Small intestine (tissue), 7 donors: ENCODE results near the gene RPP25L. TPM values are rescaled to one million over a fixed set of nuclear protein-coding genes. Genes with fewer than 3 reads are reported as not detected.
A peak's percentile ranks its signal among the peaks of the same experiment; 100 is the strongest.

ENCODE experiments used
- DNase-seq, 2 donors: peaks; one replicate each; pipeline versions ENCODE4 v3.0.0 to v3.0.0-alpha.2; 2013
- FAIRE-seq: peaks from 2 replicates; lab custom pipeline; 2012; peaks lifted over from hg19 to GRCh38; lab: Jason Lieb, UNC
- H3K27ac ChIP-seq, 3 donors: one replicate each; pipeline ENCODE4 v1.5.1; 2013; ENCODE audit warnings: low read length in 2 of 3, mild to moderate bottlenecking in 2 of 3, control low read depth in 1 of 3, inconsistent platforms in 1 of 3, low read depth in 1 of 3, moderate library complexity in 1 of 3
- H3K27me3 ChIP-seq, 3 donors: one replicate each; pipeline ENCODE4 v1.6.1; 2013; ENCODE audit warnings: low read length in 3 of 3, inconsistent platforms in 1 of 3; ENCODE audit not compliant: control insufficient read depth in 3 of 3, insufficient read depth in 3 of 3
- H3K36me3 ChIP-seq, 3 donors: one replicate each; pipeline ENCODE4 v1.6.1; 2013; ENCODE audit warnings: low read length in 3 of 3, inconsistent platforms in 1 of 3, low read depth in 1 of 3, mild to moderate bottlenecking in 1 of 3, moderate library complexity in 1 of 3; ENCODE audit not compliant: control insufficient read depth in 3 of 3, insufficient read depth in 2 of 3
- H3K4me1 ChIP-seq, 3 donors: one replicate each; pipeline ENCODE4 v1.6.1; 2013; ENCODE audit warnings: low read length in 2 of 3, inconsistent platforms in 1 of 3, low read depth in 1 of 3, mild to moderate bottlenecking in 1 of 3, moderate library complexity in 1 of 3; ENCODE audit not compliant: control insufficient read depth in 3 of 3, insufficient read depth in 2 of 3
- H3K4me3 ChIP-seq, 3 donors: one replicate each; pipeline ENCODE4 v1.5.1; 2013; ENCODE audit warnings: low read length in 3 of 3, control low read depth in 1 of 3, inconsistent platforms in 1 of 3, low read depth in 1 of 3, mild to moderate bottlenecking in 1 of 3, moderate library complexity in 1 of 3
- H3K9me3 ChIP-seq, 2 donors: one replicate each; pipeline ENCODE4 v1.6.1; 2013; ENCODE audit warnings: low read depth in 1 of 2, low read length in 1 of 2; ENCODE audit not compliant: control insufficient read depth in 2 of 2, insufficient read depth in 1 of 2
- WGBS, 3 donors: extraction: QIAGEN DNeasy Blood & Tissue Kit; methylation state at CpG; one replicate each; pipeline ENCODE4 v1.1.7; 2013; 5-methylcytosine and 5-hydroxymethylcytosine counted together
- polyA plus RNA-seq, 4 donors: library from polyadenylated mRNA; stranded (reverse) in 3 of 4; unstranded in 1 of 4; fragments of 200-250 nt in 3 of 4; fragments of 120-200 nt in 1 of 4; gene quantifications; one replicate each; pipeline versions ENCODE4 v1.2.1 to v1.2.3, GENCODE V29; 2013
- donor health status: healthy with polysubstance abuse.
- donor health status: control.
- donor health status: control.
- donor health status: Bipolar disorder and iron deficiency.
- donor health status: healthy.

The RPP25L gene
- polyA plus RNA-seq, 4 donors = 41.2 to 93.7 (median 72.4) TPM

- peak overlapping the region in 2 of 3 donors; percentile 16 to 87 for H3K27ac ChIP-seq
- no peaks in the 10 kb centered on the region for H3K27me3 ChIP-seq
- H3K4me1 ChIP-seq = peaks cover 0 to 54% (median 5%) of the 10 kb centered on the region in 3 donors
- FAIRE-seq = no peak
- WGBS, 3 donors = 47 to 62% (median 61%) methylated on average over 11 of the region's 11 CpGs
- H3K4me3 ChIP-seq = peak overlapping the region in 1 of 3 donors; percentile 0
- peaks cover 0 to 36% (median 9%) of the 10 kb centered on the region in 3 donors for H3K36me3 ChIP-seq
- DNase-seq = no peak
- no peaks in the 10 kb centered on the region for H3K9me3 ChIP-seq
These were observed 41.5 kb upstream of the RPP25L start for GRCh38 chr9:34653151-34654072.

- H3K4me3 ChIP-seq = peak overlapping the region in 1 of 3 donors; percentile 31
- FAIRE-seq (no peak), DNase-seq (no peak)
- peaks cover 0 to 62% (median 9%) of the 10 kb centered on the region in 3 donors for H3K4me1 ChIP-seq
- H3K9me3 ChIP-seq = no peaks in the 10 kb centered on the region
- H3K27ac ChIP-seq = peak overlapping the region; percentile 87 to 91 (median 90)
- peaks cover 0 to 41% (median 9%) of the 10 kb centered on the region in 3 donors for H3K36me3 ChIP-seq
- no peaks in the 10 kb centered on the region for H3K27me3 ChIP-seq
- WGBS, 3 donors = 20 to 31% (median 29%) methylated on average over 5 of the region's 5 CpGs
These were observed 40.7 kb upstream of the RPP25L start for GRCh38 chr9:34652602-34653000.

DNA sequence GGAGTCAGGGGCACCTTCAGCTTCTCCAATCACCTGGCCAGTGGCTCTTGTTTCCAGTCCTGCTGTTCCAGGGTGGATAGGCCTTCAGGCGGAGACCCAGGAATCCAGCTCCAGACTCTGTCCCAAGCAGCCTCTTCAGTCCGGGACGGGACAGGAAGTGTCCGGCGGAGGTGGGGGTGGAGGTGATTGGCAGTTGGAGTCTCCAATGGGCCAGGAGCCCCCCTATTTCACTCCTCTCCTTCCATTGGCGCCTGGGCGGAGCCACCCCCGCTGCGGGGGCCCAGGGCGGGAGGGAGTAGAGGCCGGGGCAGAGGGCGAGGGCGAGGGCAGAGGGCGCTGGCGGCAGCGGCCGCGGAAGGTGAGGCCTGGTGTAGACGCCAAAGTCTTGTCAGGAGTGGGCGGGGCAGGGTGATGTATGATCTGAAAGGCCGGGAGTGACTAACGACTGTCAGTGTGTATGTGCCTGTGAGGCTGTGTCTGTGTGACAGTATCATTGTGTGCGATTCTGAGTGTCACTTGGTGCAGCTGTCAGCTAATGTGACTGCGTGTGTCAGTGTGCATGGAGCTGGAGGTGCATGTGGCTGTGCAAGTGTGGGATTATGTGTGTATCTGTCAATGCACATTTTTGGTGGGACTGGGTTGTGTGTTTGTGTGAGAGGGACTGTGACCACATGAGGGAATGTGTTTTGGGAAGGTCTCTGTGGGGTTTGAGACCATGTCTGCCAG is 40.1 kb upstream of the RPP25L start, which contains the start of gene IL11RA:
Gene IL11RA (plus strand): TSS at position 310 of the 726 bp plus-strand sequence. CDS start 3,033 bp downstream, outside the sequence.
- no peak for FAIRE-seq
- peak within 1 kb of the TSS in 2 of 3 donors; percentile 4 to 31 for H3K4me3 ChIP-seq
- H3K4me1 ChIP-seq = peaks cover 0 to 66% (median 9%) of the 10 kb centered on the region in 3 donors
- DNase-seq = peak; percentile 94 to 97
- H3K9me3 ChIP-seq = no peaks in the 10 kb centered on the region
- H3K27ac ChIP-seq = peak within 1 kb of the TSS; percentile 87 to 91 (median 90)
- H3K36me3 ChIP-seq = peaks cover 0 to 36% (median 9%) of the 10 kb centered on the region in 3 donors
- no peaks in the 10 kb centered on the region for H3K27me3 ChIP-seq
- WGBS, 3 donors = 5 to 18% (median 9%) methylated on average over 21 to 24 of the region's 24 CpGs

GRCh38 chr9:34651321-34651720 is 39.4 kb upstream of the RPP25L start:
- Histone ChIP-seq H3K4me1 (peaks cover 0 to 66% (median 9%) of the 10 kb centered on the region in 3 donors), H3K4me3 (peak overlapping the region in 2 of 3 donors; percentile 4 to 31), H3K27ac (peak overlapping the region; percentile 87 to 91 (median 90)), H3K27me3 (no peaks in the 10 kb centered on the region), H3K9me3 (no peaks in the 10 kb centered on the region), H3K36me3 (peaks cover 0 to 36% (median 9%) of the 10 kb centered on the region in 3 donors)
- FAIRE-seq (no peak), DNase-seq (peak in 1 of 2 donors; percentile 68)
- 41 to 59% (median 45%) methylated on average over 4 of the region's 4 CpGs for WGBS, 3 donors

DNA sequence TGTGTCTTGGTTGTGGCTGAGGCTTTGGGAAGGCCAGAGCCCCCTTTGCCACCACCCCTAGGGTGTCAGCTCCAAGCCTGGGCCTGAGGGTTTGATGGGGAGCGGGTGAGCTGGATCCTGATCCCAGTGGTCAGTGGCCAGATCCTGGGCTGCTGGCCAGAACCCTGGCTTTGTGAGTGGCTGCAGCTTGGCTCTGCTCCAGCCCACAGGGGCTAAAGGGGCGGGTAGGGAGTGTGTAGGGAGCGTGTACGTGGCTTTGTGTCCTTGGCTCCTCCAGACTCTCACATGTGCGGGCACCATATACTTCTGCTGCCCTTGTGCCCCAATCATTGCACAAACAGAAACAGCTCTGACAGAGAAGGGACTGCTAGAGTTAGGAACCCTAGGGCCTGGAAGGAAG is 38.9 kb upstream of the RPP25L start:
- WGBS, 3 donors = 62 to 82% (median 77%) methylated on average over 5 of the region's 5 CpGs
- H3K27ac ChIP-seq = peak overlapping the region; percentile 87 to 91 (median 90)

DNA sequence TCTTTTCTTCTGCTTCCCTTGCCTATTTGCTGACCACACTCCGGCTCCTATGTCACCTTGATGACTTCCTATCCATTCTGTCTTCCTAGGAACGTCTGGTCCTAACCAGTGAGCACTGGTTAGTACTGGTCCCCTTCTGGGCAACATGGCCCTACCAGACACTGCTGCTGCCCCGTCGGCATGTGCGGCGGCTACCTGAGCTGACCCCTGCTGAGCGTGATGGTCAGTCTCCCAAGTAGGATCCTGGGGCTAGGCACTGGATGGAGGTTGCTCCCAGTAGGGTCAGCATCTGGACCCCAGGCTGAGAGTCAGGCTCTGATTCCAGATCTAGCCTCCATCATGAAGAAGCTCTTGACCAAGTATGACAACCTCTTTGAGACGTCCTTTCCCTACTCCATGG is 36.8 kb upstream of the RPP25L start:
- DNase-seq = no peak
- H3K27me3 ChIP-seq = no peaks in the 10 kb centered on the region
- no peak overlapping the region for H3K4me3 ChIP-seq
- peaks cover 0 to 67% (median 10%) of the 10 kb centered on the region in 3 donors for H3K4me1 ChIP-seq
- no peak overlapping the region for H3K27ac ChIP-seq
- no peaks in the 10 kb centered on the region for H3K9me3 ChIP-seq
- peaks cover 0 to 36% (median 9%) of the 10 kb centered on the region in 3 donors for H3K36me3 ChIP-seq
- FAIRE-seq = no peak
- WGBS, 3 donors = 93 to 94% (median 93%) methylated on average over 8 of the region's 8 CpGs

More for the DNA sequence above, 38.9 kb upstream of the RPP25L start:
- FAIRE-seq (no peak), DNase-seq (no peak)
- peaks cover 0 to 36% (median 9%) of the 10 kb centered on the region in 3 donors for H3K36me3 ChIP-seq
- no peaks in the 10 kb centered on the region for H3K27me3 ChIP-seq
- peaks cover 0 to 71% (median 10%) of the 10 kb centered on the region in 3 donors for H3K4me1 ChIP-seq
- H3K9me3 ChIP-seq = no peaks in the 10 kb centered on the region
- H3K4me3 ChIP-seq = no peak overlapping the region

- peaks cover 0 to 56% (median 7%) of the 10 kb centered on the region in 3 donors for H3K4me1 ChIP-seq
- 16 to 46% (median 39%) methylated on average over 10 of the region's 10 CpGs for WGBS, 3 donors
- no peak for FAIRE-seq
These were observed 35.8 kb upstream of the RPP25L start for GRCh38 chr9:34647651-34648050.

DNA sequence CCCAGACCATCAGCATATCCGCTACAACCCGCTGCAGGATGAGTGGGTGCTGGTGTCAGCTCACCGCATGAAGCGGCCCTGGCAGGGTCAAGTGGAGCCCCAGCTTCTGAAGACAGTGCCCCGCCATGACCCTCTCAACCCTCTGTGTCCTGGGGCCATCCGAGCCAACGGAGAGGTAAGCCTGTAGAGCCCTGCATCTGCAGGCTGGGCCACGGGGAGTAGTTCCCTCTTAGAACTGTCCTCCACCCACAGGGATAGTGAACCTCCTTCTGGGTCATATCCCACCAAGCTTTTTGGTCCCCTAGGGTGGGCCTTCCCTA is 35.1 kb upstream of the RPP25L start:
- peaks cover 0 to 51% (median 7%) of the 10 kb centered on the region in 3 donors for H3K4me1 ChIP-seq
- H3K4me3 ChIP-seq = peak overlapping the region; percentile 58 to 82 (median 68)
- 1 to 3% (median 1%) methylated on average over 8 of the region's 8 CpGs for WGBS, 3 donors
- H3K27ac ChIP-seq = peak overlapping the region; percentile 90 to 93 (median 91)
- DNase-seq (no peak), FAIRE-seq (no peak)
- peaks cover 0 to 36% (median 9%) of the 10 kb centered on the region in 3 donors for H3K36me3 ChIP-seq
- no peaks in the 10 kb centered on the region for H3K9me3 ChIP-seq
- no peaks in the 10 kb centered on the region for H3K27me3 ChIP-seq

More at GRCh38 chr9:34647651-34648050, 35.8 kb upstream of the RPP25L start:
- Histone ChIP-seq H3K4me3 (peak overlapping the region in 2 of 3 donors; percentile 58 to 68), H3K27ac (peak overlapping the region; percentile 90 to 93 (median 91)), H3K36me3 (peaks cover 0 to 36% (median 9%) of the 10 kb centered on the region in 3 donors), H3K9me3 (no peaks in the 10 kb centered on the region), H3K27me3 (no peaks in the 10 kb centered on the region)
- peak; percentile 67 to 76 for DNase-seq
